Nephron progenitor cell (in vitro differentiated cells): ENCODE results near the gene CAPNS2.

Experiments used
- DNase-seq: peaks from one replicate; pipeline ENCODE4 v3.0.0; 2021
- H3K27ac Mint-ChIP-seq: 2 replicates; pipeline ENCODE4 v1.8.0; 2021; ENCODE audit warnings: mild to moderate bottlenecking, moderate library complexity, mixed read lengths
- H3K27me3 Mint-ChIP-seq: 2 replicates; pipeline ENCODE4 v1.8.0; 2021; ENCODE audit warnings: mild to moderate bottlenecking, low read depth, mixed read lengths; ENCODE audit not compliant: poor library complexity
- H3K36me3 Mint-ChIP-seq: 2 replicates; pipeline ENCODE4 v1.8.0; 2021; ENCODE audit warnings: low read depth, mixed read lengths
- H3K4me1 Mint-ChIP-seq: 2 replicates; pipeline ENCODE4 v1.8.0; 2021; ENCODE audit warnings: mixed read lengths
- H3K4me3 Mint-ChIP-seq: 2 replicates; pipeline ENCODE4 v1.8.0; 2021; ENCODE audit warnings: mild to moderate bottlenecking, moderate library complexity, mixed read lengths
- H3K9me3 Mint-ChIP-seq: 2 replicates; pipeline ENCODE4 v1.8.0; 2021; ENCODE audit warnings: mild to moderate bottlenecking, moderate library complexity, mixed read lengths
- TF ChIP-seq, protein P1 (sequence below): fragments of 200-600 bp; sonication (generic); IDR thresholded peaks from 2 replicates; pipeline ENCODE4 v1.5.0; 2021; ENCODE audit warnings: antibody characterized with exemption

CAPNS2 gene

DNA sequence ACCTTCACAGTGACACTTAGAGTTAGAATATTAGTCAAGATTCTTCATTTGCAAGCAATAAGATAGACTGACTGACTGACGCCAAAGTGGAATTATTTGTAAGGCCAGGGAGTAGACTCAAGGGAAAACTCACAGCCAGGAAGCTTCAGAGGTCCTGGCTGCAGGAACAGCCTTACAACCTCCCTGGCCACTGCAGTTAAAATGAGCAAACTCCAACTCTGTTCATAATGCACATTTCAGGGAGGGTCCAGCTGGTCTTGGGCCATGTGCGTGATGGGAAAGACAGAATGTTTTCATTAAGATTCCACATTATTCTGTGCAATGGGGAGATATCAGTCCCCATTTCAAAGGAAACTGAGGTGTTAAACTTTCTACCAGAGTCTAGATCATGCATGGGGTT lies 9.9 kb downstream of the CAPNS2 start:
- DNase-seq, result no peak
- Mint-ChIP-seq H3K36me3 (no peaks in the 10 kb centered on the region), H3K4me3 (no peak overlapping the region), H3K27me3 (no peaks in the 10 kb centered on the region), H3K9me3 (no peaks in the 10 kb centered on the region), H3K4me1 (no peaks in the 10 kb centered on the region), H3K27ac (no peak overlapping the region)
- TF ChIP-seq, protein P1, sequence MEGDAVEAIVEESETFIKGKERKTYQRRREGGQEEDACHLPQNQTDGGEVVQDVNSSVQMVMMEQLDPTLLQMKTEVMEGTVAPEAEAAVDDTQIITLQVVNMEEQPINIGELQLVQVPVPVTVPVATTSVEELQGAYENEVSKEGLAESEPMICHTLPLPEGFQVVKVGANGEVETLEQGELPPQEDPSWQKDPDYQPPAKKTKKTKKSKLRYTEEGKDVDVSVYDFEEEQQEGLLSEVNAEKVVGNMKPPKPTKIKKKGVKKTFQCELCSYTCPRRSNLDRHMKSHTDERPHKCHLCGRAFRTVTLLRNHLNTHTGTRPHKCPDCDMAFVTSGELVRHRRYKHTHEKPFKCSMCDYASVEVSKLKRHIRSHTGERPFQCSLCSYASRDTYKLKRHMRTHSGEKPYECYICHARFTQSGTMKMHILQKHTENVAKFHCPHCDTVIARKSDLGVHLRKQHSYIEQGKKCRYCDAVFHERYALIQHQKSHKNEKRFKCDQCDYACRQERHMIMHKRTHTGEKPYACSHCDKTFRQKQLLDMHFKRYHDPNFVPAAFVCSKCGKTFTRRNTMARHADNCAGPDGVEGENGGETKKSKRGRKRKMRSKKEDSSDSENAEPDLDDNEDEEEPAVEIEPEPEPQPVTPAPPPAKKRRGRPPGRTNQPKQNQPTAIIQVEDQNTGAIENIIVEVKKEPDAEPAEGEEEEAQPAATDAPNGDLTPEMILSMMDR, result no peak

DNA sequence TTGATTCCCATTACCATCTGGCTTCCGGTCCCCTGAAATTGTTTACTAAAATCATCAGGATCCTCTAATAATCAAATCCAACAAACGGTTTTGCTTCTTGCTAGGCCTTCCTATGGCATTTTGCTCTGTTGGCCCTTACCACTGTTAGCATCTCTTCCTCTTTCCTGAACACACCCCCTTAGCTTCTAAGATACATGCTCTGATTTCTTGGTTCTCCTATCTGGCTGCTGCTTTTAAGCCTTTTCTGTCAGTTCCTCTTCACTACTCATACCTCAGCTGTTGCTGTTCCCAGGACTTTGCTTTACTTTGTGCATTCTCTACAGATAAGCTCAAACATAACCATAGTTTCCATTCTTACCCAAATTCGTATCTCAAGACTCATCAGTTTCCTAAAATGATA lies 11.4 kb downstream of the CAPNS2 start:
- no peak for DNase-seq
- Mint-ChIP-seq H3K27me3 (no peaks in the 10 kb centered on the region), H3K4me3 (no peak overlapping the region), H3K9me3 (no peaks in the 10 kb centered on the region), H3K36me3 (no peaks in the 10 kb centered on the region), H3K27ac (no peak overlapping the region), H3K4me1 (no peaks in the 10 kb centered on the region)
- TF ChIP-seq, protein P1, result no peak

DNA sequence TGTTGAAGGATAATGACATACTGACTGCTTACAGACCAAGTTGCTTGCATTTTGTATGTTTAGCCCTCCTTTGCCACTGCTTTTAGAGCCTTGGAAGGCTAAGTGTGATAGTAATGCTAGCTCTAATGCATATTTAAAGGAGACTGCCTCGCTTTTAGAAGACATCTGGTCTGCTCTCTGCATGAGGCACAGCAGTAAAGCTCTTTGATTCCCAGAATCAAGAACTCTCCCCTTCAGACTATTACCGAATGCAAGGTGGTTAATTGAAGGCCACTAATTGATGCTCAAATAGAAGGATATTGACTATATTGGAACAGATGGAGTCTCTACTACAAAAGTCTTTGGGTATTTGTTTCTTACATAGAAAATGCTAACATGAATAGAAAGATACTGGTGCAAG lies 19.1 kb downstream of the CAPNS2 start:
- TF ChIP-seq, protein P1, result no peak
- Mint-ChIP-seq H3K9me3 (no peaks in the 10 kb centered on the region), H3K27ac (no peak overlapping the region), H3K4me1 (no peaks in the 10 kb centered on the region), H3K27me3 (no peaks in the 10 kb centered on the region), H3K36me3 (no peaks in the 10 kb centered on the region), H3K4me3 (no peak overlapping the region)
- no peak for DNase-seq

DNA sequence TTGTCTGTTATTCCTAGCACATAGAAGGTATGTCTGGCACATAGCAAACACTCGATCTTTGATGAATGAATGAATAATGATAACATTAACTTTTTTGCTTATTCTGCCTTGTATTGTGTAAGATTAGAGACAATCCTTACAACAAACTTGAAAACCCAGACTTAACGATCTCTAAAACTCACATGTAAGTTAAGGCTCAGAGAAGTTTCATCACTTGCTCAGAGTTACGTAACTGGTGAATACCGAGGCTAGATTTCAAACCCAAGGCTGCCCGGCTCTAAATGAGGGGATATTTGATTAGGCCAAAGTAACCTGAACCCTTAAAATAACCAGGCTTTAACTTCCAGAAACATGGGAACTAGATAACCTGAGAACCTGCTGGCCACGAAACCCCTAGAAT lies 22.3 kb downstream of the CAPNS2 start:
- no peak overlapping the region for H3K27ac Mint-ChIP-seq

DNA sequence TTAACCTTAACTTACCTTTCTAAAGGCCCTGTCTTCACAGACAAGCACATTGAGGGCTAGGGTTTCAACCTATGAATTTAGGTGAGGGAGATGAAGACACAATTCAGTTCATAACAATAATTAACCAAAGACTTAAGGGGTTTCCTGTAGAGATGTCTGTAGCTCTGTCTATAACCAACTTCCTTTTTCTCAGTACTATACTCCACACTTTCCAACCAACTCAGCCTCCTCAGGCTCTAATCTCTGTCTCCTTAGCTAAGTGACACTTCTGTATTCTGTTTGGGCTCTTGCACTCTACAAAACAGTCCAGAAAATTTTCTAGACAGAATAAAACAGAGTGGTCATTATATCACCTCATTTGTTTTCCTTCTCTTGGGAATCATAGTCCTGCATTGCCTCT lies 25.8 kb downstream of the CAPNS2 start:
- no peak for DNase-seq
- Mint-ChIP-seq H3K36me3 (no peaks in the 10 kb centered on the region), H3K27ac (no peak overlapping the region), H3K4me1 (no peaks in the 10 kb centered on the region), H3K9me3 (peaks cover 8% of the 10 kb centered on the region), H3K4me3 (no peak overlapping the region), H3K27me3 (no peaks in the 10 kb centered on the region)
- TF ChIP-seq, protein P1, result no peak

More for the DNA sequence above, 22.3 kb downstream of the CAPNS2 start:
- Mint-ChIP-seq H3K27me3 (no peaks in the 10 kb centered on the region), H3K4me1 (no peaks in the 10 kb centered on the region), H3K36me3 (no peaks in the 10 kb centered on the region), H3K4me3 (no peak overlapping the region), H3K9me3 (no peaks in the 10 kb centered on the region)
- TF ChIP-seq, protein P1, result no peak
- DNase-seq, result no peak

DNA sequence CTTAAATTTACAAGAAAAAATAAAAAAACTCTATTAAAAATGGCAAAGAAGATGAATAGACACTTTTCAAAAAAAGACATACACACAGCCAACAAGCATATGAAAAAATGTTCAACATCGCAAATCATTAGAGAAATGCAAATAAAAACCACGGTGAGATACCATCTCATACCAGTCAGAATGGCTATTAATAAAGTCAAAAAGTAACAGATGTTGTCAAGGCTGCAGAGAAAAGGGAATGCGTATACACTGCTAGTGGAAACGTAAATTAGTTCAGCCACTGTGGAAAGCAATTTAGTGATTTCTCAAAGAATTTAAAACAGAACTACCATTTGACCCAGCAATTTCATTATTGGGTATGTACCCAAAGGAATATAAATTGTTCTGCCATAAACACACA lies 31.4 kb downstream of the CAPNS2 start:
- H3K4me3 Mint-ChIP-seq, result no peak overlapping the region
- H3K27ac Mint-ChIP-seq, result no peak overlapping the region
- no peaks in the 10 kb centered on the region for H3K27me3 Mint-ChIP-seq
- peaks cover 36% of the 10 kb centered on the region for H3K9me3 Mint-ChIP-seq
- H3K4me1 Mint-ChIP-seq, result peaks cover 6% of the 10 kb centered on the region
- TF ChIP-seq, protein P1, result no peak
- H3K36me3 Mint-ChIP-seq, result no peaks in the 10 kb centered on the region
- DNase-seq, result no peak
